ENCODE measurements around the gene DNER.
A peak's percentile ranks its signal among the peaks of the same experiment; 100 is the strongest.

Gene DNER

DNA sequence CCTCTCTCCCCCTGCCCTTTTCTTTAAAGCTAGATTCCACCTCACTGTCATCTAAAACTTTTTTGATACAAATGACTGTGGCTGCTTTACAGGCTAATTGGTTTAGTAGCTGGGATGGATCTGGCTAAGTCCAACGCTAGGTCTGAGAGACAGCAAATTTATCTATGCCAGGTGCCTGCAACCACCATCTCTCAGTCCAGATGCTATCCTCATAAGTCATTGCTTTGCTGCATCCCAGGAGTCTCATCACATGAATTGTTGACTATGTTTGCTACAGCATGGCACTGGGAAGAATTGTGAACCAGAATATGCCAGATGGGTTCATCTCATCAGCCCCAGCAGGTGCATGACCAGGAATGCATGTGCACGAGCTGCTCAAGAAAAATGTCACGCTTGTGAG is 343.3 kb downstream of the DNER start:
- H3K36me3 ChIP-seq (ENCODE audit: low read depth) = peaks cover 6% of the 10 kb centered on the region; the same call in 1 of the 2 replicates
- H3K27me3 ChIP-seq (ENCODE audit: insufficient read depth, poor library complexity, severe bottlenecking) = no peaks in the 10 kb centered on the region
- ATAC-seq (ENCODE audit: low read depth) (no peak), DNase-seq (ENCODE audit: low spot score) (no peak)
- no peak overlapping the region for H3K27ac ChIP-seq (ENCODE audit: poor library complexity, severe bottlenecking)
- no peaks in the 10 kb centered on the region for H3K4me1 ChIP-seq (ENCODE audit: insufficient read depth, poor library complexity, severe bottlenecking)
- H3K9me3 ChIP-seq (ENCODE audit: severe bottlenecking) = peaks cover 3% of the 10 kb centered on the region
- TF ChIP-seq, protein P1, sequence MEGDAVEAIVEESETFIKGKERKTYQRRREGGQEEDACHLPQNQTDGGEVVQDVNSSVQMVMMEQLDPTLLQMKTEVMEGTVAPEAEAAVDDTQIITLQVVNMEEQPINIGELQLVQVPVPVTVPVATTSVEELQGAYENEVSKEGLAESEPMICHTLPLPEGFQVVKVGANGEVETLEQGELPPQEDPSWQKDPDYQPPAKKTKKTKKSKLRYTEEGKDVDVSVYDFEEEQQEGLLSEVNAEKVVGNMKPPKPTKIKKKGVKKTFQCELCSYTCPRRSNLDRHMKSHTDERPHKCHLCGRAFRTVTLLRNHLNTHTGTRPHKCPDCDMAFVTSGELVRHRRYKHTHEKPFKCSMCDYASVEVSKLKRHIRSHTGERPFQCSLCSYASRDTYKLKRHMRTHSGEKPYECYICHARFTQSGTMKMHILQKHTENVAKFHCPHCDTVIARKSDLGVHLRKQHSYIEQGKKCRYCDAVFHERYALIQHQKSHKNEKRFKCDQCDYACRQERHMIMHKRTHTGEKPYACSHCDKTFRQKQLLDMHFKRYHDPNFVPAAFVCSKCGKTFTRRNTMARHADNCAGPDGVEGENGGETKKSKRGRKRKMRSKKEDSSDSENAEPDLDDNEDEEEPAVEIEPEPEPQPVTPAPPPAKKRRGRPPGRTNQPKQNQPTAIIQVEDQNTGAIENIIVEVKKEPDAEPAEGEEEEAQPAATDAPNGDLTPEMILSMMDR (IDR thresholded peaks at IDR 0.05; ENCODE audit: poor library complexity, severe bottlenecking) = no peak
- no peak overlapping the region for H3K4me3 ChIP-seq (ENCODE audit: severe bottlenecking)

DNA sequence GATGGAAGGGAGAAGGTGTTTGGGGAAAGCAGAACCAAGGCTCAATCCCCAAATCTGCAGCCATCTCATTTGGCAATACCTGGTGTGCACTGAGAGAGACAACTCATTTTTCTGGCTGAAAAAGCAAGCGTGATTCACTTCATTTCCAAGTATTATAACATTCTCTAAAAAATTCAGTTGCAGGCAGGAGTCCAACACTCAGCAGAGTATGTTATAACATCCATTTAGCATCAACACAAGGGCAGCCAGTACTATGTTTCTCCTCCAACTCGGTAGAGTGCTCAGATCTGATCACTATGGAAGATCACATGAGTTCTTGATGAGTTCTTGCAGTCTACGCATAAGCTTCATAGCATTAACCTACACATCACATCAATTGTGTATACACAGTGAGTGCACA is 343.8 kb downstream of the DNER start:
- H3K36me3 ChIP-seq (ENCODE audit: low read depth) = peaks cover 6% of the 10 kb centered on the region; the same call in 1 of the 2 replicates
- H3K4me1 ChIP-seq (ENCODE audit: insufficient read depth, poor library complexity, severe bottlenecking) = no peaks in the 10 kb centered on the region
- no peaks in the 10 kb centered on the region for H3K27me3 ChIP-seq (ENCODE audit: insufficient read depth, poor library complexity, severe bottlenecking)
- DNase-seq (ENCODE audit: low spot score) = no peak
- no peak overlapping the region for H3K4me3 ChIP-seq (ENCODE audit: severe bottlenecking)
- peaks cover 3% of the 10 kb centered on the region for H3K9me3 ChIP-seq (ENCODE audit: severe bottlenecking)
- no peak for ATAC-seq (ENCODE audit: low read depth)
- TF ChIP-seq, protein P1 (IDR thresholded peaks at IDR 0.05; ENCODE audit: poor library complexity, severe bottlenecking) = no peak
- H3K27ac ChIP-seq (ENCODE audit: poor library complexity, severe bottlenecking) = no peak overlapping the region

DNA sequence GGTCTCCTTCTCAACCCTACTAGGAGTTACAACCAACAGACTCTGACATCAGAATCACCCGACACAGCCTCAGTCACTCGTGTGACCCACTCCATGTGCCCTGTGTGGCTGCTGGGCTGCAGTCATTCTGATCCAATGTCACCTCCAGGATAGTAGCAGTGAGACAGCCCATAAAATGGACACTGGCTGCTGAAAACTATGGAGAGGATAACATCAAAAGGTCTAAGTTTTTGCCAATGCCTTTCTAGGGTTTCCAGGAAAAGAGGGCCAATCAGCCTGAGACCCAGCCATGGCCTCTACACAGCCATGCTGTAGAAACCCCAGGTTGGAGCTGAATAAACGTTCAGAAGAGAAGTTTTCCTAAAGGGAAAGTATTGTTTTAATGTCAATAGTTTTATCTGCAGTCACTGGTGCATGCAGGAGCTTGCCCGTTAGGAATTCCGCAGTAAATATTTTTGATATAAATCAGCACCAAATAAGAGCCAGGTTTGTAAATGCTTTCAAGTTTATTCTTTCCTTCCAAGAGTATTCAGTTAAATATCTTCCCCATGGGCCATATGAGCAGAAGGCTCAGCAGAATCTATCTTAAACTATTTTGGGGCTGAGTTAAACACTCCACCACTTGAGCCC is 351.1 kb downstream of the DNER start:
- TF ChIP-seq, protein P1 (IDR thresholded peaks at IDR 0.05; ENCODE audit: poor library complexity, severe bottlenecking) = no peak
- no peak overlapping the region for H3K4me3 ChIP-seq (ENCODE audit: severe bottlenecking)
- H3K4me1 ChIP-seq (ENCODE audit: insufficient read depth, poor library complexity, severe bottlenecking) = peaks cover 18% of the 10 kb centered on the region
- ATAC-seq (ENCODE audit: low read depth) (peak; percentile 94), DNase-seq (ENCODE audit: low spot score) (no peak)
- H3K9me3 ChIP-seq (ENCODE audit: severe bottlenecking) = no peaks in the 10 kb centered on the region
- no peaks in the 10 kb centered on the region for H3K27me3 ChIP-seq (ENCODE audit: insufficient read depth, poor library complexity, severe bottlenecking)
- H3K27ac ChIP-seq (ENCODE audit: poor library complexity, severe bottlenecking) = peak overlapping the region; percentile 95
- H3K36me3 ChIP-seq (ENCODE audit: low read depth) = peaks cover 3% of the 10 kb centered on the region; the same call in 1 of the 2 replicates

DNA sequence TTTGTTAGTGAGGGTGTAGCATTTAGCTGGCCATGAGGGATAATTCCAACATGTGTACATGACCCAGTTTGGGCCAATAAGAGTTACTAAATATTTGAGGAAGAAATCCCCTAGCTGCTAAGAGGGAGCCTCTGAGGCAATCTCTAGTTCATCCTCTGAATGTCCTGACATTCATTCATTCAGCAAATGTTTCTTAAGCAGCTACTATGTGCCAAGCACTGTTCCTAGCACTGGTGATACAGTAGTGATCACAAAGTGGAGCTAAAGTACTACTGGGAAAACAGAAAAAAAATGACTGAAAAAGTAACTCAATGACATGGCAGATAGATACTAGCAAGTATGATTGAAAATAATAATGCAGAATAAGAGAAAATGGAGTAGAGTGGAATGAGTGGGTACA is 363.5 kb downstream of the DNER start:
- no peaks in the 10 kb centered on the region for H3K36me3 ChIP-seq (ENCODE audit: low read depth)
- peak overlapping the region; percentile 29 for H3K27ac ChIP-seq (ENCODE audit: poor library complexity, severe bottlenecking)
- DNase-seq (ENCODE audit: low spot score) (no peak), ATAC-seq (ENCODE audit: low read depth) (no peak)
- TF ChIP-seq, protein P1 (IDR thresholded peaks at IDR 0.05; ENCODE audit: poor library complexity, severe bottlenecking) = peak; percentile 37
- peaks cover 6% of the 10 kb centered on the region for H3K9me3 ChIP-seq (ENCODE audit: severe bottlenecking)
- no peaks in the 10 kb centered on the region for H3K27me3 ChIP-seq (ENCODE audit: insufficient read depth, poor library complexity, severe bottlenecking)
- H3K4me1 ChIP-seq (ENCODE audit: insufficient read depth, poor library complexity, severe bottlenecking) = peaks cover 10% of the 10 kb centered on the region
- no peak overlapping the region for H3K4me3 ChIP-seq (ENCODE audit: severe bottlenecking)

DNA sequence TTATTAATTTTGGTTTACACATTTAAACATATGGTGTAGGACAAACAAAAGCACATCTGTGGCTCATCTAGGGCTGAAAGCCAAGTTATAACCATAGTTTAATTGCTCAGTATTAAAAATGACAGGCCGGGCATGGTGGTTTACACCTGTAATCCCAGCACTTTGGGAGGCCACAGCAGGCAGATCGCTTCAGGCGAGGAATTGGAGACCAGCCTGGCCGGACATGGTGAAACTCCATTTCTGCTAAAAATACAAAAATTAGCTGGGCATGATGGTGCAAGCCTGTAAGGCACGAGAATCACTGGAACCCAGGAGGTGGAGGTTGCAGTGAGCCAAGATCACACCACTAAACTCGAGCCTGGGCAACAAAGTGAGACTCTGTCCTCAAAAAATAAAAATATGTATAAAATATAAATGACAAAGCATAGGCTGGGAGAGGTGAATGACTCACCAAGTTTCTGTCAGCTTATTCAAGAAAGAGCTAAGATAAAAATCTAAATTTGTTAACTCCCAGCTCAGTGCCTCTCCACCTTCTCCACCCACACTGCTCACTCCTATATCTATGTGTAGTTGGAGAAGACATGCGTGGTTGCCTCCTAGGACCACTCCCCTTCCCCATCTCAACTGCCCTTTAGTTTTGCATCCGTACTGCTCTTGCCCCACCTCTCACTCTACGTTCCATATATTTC is 364.1 kb downstream of the DNER start:
- Histone ChIP-seq H3K27me3 (ENCODE audit: insufficient read depth, poor library complexity, severe bottlenecking) (no peaks in the 10 kb centered on the region), H3K4me3 (ENCODE audit: severe bottlenecking) (no peak overlapping the region), H3K36me3 (ENCODE audit: low read depth) (no peaks in the 10 kb centered on the region), H3K27ac (ENCODE audit: poor library complexity, severe bottlenecking) (peak overlapping the region; percentile 29), H3K9me3 (ENCODE audit: severe bottlenecking) (peaks cover 6% of the 10 kb centered on the region), H3K4me1 (ENCODE audit: insufficient read depth, poor library complexity, severe bottlenecking) (peaks cover 10% of the 10 kb centered on the region)
- DNase-seq (ENCODE audit: low spot score) (no peak), ATAC-seq (ENCODE audit: low read depth) (peak; percentile 73)
- TF ChIP-seq, protein P1 (IDR thresholded peaks at IDR 0.05; ENCODE audit: poor library complexity, severe bottlenecking) = no peak

Measured in RWPE2 (cell line).